ENCODE data around the gene CCHCR1. TPM values are rescaled to one million over a fixed set of nuclear protein-coding genes. Genes with fewer than 3 reads are reported as not detected.
A peak's percentile ranks its signal among the peaks of the same experiment; 100 is the strongest.
"Not testable (repeated sequence)": the region's sequence is repeated elsewhere in the genome, so short reads cannot be mapped to it uniquely, and the experiment has no call there.

CCHCR1 gene
- polyA plus RNA-seq, 4 donors, result 17.3 to 38.3 (median 30.1) TPM

- DNase-seq (ENCODE audit: low read depth in 4 of 4, low spot score in 3 of 4), result not testable (repeated sequence)
Measured at GRCh38 chr6:31185695-31186051, 28.1 kb upstream of the CCHCR1 start.

GRCh38 chr6:31183859-31184258, 26.3 kb upstream of the CCHCR1 start:
- not testable (repeated sequence) for DNase-seq (ENCODE audit: low read depth in 4 of 4, low spot score in 3 of 4)

DNA sequence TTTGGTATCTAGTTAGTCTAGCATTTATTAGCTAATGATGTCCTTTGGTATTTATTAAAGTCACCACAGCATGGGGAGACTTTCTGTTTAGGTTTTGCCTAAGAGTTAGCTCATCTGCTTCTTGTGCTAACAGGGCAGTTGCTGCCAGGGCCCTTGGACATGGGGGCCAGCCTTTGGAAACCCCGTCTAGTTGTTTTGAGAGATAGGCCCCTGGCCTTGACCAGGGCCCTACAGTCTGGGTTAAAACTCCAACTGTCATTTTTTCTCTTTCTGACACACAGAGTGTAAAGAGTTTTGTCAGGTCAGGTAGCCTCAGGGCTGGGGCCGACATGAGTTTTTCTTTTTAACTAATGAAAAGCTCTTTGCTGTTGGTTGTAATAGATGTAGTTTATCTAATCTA, 25.7 kb upstream of the CCHCR1 start:
- not testable (repeated sequence) for DNase-seq (ENCODE audit: low read depth in 4 of 4, low spot score in 3 of 4)

DNA sequence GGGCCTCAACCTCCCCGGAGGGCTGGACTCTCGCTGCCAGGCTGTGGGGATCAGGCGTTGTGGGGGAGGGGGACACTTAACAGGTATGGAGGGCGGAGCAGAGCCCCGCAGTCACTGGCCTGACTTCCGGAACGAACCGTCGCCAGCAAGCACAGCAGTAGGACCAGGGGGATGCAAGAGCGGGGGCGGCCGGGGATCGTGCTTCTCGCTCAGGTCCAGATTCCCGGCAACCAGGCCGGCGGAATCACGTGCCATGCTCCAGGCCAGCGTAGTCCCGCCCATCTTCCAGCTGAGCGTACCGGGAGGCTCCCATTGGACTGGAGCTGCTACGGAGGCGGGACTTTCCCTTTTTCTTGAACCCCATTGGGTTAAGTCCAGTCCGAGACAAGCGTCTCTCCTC, 22.9 kb upstream of the CCHCR1 start:
- peak in 1 of 4 donors; percentile 48 for DNase-seq (ENCODE audit: low read depth in 4 of 4, low spot score in 3 of 4)

- DNase-seq (ENCODE audit: low read depth in 4 of 4, low spot score in 3 of 4), result no peak
Measured at GRCh38 chr6:31179896-31180295, 22.3 kb upstream of the CCHCR1 start.

DNA sequence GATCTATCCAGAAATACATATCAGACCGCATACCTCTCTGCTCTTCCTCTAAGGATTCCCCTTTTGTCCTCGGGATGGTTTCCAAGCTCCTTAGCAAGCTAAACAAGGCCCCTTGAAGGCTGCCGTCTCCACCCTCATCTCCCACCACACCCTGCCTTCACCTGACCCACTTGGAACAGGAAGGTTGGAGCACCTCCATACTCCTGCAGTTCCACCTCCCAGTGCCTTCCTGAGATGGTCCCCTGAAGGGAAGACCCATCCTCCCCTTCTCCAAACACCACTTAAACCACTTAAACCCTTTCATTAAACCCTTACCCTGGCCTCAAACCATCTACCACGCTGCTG, 21.4 kb upstream of the CCHCR1 start:
- DNase-seq (ENCODE audit: low read depth in 4 of 4, low spot score in 3 of 4), result no peak

DNA sequence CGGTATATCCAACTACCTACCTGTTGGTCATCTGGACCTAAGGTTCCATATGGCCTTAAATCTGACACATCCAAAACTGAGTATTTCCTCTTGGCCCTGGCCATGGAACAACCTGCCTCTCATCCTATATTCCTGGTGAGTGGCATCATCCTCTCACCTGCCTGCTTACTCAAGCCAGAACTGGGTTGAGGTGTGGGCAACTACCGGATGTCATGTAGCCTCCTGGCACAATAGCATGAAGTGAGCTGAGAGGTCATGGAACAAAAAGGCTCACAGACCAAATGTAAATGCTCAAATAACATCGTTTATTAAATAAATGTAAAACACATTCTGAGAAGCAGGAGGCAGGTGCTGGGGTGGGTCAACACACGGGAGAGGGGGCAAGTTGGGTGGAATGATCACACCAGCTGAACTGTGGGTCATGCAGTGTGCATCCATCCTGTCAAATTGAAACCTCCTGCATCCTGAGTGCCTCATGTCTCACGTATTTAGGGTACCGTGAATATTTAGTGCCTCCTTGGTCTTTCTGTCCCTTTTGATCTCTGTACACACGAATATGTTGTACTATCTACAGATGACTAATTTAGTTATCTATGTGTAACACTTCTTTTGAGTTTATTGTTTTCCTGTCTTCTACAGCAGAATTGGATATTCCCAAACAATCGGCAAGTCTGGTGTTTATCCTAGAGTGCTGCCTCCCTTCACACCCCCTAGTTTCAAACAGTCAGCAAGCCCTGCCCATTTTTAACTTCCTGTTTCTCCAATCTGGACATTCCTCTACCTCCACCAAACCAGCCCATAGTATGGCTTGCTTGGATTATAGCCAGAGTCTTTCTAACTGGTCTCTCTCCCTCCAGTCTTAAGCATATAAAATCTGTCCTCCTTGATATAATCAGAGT, 20.8 kb upstream of the CCHCR1 start:
- DNase-seq (ENCODE audit: low read depth in 4 of 4, low spot score in 3 of 4), result no peak

GRCh38 chr6:31175971-31176370, 18.4 kb upstream of the CCHCR1 start:
- DNase-seq (ENCODE audit: low read depth in 4 of 4, low spot score in 3 of 4), result no peak

- no peak for DNase-seq (ENCODE audit: low read depth in 4 of 4, low spot score in 3 of 4)
Measured at GRCh38 chr6:31174378-31174777, 16.8 kb upstream of the CCHCR1 start.

DNA sequence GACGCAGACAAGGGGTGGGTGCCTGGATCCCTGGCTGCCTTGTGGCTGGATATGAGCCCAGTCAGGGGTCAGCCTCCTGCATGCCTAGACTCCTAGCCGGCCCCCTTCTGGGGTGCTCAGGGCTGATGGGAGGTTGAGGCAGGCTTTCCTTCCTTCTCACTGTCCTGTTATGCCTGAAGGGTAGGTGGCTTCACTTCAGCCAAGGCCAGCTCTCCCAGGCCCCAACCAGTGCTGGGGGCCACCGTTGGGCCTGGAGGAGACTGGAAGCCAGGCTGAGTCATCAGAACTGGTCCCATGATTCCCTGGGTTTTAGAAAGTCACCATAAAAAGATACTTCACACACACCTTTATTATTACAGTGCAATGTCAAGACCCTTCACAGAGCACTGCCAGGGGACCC, 15.8 kb upstream of the CCHCR1 start:
- no peak for DNase-seq (ENCODE audit: low read depth in 4 of 4, low spot score in 3 of 4)

GRCh38 chr6:31172973-31173384, 15.4 kb upstream of the CCHCR1 start:
- no peak for DNase-seq (ENCODE audit: low read depth in 4 of 4, low spot score in 3 of 4)

DNA sequence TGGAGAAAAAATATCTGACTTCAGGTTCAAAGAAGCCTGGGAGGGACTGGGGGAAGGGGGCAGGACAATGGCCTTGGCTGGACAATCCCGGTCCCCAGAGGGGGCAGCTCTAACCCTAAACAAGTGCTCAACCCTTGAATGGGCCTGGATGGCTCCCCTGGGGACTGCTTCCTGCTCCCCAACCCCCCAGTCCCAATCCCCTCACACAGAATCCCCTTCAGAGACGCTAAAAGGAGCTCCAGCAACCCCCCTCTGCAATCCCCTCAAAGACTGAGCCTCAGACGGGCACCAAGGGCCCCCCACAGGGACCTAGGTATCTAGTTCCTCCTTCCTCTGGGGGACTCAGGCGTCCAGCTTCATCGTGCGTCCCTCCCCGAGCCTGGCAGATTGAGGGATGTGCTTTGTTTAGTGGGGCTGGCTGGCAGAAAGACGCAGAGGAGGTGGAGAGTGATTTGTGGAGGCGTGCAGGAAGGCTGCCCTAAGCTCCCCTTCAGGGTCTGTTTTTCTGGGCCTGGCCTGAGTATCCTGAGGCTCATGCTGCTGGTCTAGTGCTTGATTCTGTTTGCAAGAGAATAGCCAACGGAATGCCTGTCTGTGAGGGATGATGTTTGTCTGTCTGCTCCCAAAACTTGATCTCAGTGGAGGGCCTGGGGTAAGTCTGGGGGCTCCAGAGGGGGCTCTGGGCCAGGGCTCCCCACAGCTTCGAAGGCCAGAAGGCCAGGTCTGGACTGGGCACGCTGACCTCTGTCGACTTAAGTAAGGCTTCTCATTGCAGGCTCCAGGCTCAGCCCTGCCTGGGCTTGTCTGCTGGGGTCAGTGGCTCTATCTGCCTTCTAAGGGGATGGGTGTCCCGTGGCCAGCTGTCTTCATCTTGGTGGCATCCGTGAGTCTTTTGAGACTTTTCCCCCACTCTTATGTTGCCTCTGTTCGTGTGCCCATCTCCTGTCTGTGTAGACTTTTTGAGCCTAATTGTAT, 14.6 kb upstream of the CCHCR1 start:
- no peak for DNase-seq (ENCODE audit: low read depth in 4 of 4, low spot score in 3 of 4)

DNA sequence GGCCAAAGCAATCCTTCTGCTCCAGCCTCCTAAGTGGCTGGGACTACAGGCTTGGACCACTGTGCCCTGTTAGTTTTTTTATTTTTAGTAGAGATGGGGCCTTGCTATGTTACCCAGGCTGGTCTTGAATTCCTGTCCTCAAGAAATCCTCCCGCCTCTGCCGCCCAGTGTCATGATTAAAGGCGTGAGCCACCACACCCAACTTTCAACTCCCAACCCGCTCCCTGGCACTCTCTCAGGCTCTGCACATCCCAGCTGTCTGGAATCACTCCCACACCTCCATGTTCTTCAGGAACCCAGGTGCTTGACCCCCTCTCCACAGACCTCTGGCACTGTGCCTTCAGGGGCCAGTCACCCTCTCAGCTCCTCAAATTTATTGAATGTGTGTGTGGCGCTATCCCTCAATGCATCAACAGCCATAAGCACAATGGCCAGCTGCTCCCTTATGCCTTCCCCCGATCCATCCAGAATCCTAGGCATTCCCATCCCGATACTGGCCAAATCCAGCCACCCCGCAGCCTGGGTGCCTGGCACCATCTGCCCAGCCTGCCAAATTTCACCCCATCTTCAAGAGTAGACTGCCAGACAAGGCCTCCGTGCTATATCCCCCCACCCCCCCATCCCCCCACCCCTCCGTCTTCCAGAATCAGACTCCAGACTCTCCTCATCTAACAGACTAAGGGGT, 13.5 kb upstream of the CCHCR1 start:
- DNase-seq (ENCODE audit: low read depth in 4 of 4, low spot score in 3 of 4), result no peak

DNA sequence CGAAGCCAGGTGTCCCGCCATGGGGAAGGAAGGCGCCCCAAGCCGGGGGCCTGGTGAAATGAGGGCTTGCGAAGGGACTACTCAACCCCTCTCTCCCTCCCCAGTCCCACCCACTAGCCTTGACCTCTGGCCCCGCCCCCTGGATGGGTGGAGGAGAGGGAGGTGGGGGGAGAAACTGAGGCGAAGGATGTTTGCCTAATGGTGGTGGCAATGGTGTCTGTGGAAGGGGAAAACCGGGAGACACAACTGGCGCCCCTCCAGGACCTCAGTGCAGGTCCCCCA, 12.9 kb upstream of the CCHCR1 start, which contains the start of gene POU5F1:
POU5F1 (minus strand) TSS at position 83 of the 282 bp plus-strand sequence; CDS start at position 21, 62 bp downstream.
- no peak for DNase-seq (ENCODE audit: low read depth in 4 of 4, low spot score in 3 of 4)

GRCh38 chr6:31169858-31170599, 12.4 kb upstream of the CCHCR1 start:
- not testable (repeated sequence) for DNase-seq (ENCODE audit: low read depth in 4 of 4, low spot score in 3 of 4)

- DNase-seq (ENCODE audit: low read depth in 4 of 4, low spot score in 3 of 4), result no peak
Measured at GRCh38 chr6:31169123-31169857, 11.7 kb upstream of the CCHCR1 start.

DNA sequence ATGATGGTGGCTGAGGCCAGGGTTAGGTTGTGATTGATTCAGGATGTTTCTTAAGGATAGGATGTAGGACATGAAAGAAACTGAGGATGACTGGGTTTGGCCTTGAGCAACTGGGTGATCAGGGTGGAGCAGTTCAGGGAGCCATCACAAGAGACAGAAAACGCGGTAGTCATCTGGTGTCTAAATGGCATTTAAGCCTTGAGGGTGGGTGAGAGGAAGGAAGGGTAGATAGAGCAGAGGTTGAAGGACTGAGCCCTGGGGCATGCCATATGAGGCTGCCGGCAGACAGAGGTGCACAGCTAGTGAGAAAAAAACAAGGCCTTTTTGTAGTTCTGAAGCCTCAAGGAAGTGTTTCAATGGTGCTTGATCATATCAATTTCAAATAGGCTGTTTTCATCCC, 11.0 kb upstream of the CCHCR1 start:
- DNase-seq (ENCODE audit: low read depth in 4 of 4, low spot score in 3 of 4), result no peak

DNA sequence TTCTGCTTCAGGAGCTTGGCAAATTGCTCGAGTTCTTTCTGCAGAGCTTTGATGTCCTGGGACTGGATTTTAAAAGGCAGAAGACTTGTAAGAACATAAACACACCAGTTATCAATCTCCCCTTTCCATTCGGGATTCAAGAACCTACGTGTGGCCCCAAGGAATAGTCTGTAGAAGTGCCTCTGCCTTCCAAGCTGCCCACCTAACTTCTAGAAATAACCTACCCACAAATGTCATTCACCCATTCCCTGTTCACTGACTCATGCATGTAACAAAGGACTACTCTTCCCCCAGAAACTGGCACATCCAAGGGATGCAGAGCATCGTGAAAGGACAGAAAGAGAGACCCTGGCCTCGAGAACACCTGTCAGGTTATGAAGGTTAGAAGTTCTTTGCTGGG, 8.4 kb upstream of the CCHCR1 start:
- DNase-seq (ENCODE audit: low read depth in 4 of 4, low spot score in 3 of 4), result no peak

DNA sequence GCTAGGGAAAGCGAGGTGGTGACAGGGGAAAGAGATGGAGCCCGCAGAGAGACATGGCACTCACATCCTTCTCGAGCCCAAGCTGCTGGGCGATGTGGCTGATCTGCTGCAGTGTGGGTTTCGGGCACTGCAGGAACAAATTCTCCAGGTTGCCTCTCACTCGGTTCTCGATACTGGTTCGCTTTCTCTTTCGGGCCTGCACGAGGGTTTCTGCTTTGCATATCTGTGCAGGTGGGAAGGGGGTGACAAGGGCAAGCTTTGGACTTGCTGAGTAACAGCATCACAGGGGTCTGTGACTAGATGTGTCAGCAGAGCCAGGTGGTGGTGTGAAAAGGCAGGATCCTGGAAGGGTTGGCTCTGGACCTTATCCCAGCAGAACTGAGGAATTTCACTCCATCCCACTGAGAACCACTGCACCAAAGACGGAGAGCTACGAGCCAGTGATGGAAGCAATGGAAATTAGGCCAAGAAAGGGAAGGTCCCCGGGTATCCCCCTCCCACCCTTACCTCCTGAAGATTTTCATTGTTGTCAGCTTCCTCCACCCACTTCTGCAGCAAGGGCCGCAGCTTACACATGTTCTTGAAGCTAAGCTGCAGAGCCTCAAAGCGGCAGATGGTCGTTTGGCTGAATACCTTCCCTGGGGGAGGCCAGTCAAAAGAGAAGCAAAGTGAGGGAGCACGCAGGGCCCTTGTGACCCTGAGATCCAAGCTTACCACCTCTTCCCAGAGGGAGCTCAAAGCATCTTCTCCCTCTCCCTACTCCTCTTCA, 7.6 kb upstream of the CCHCR1 start:
- DNase-seq (ENCODE audit: low read depth in 4 of 4, low spot score in 3 of 4), result not testable (repeated sequence)
